RWPE2 (cell line): ENCODE measurements around the gene RERE.

Experiments used
- ATAC-seq: fragments of 200-7000 bp; cut with Tn5 transposase; 3 replicates; pipeline ENCODE4 v1.9.1; 2021; ENCODE audit warnings: low read depth
- DNase-seq: peaks from one replicate; pipeline ENCODE4 v3.0.0-alpha.2; 2020; ENCODE audit warnings: low spot score
- H3K27ac ChIP-seq: fragments of 450-650 bp; 2 replicates; pipeline ENCODE4 v1.5.1; 2017; ENCODE audit warnings: mild to moderate bottlenecking; ENCODE audit not compliant: poor library complexity, severe bottlenecking
- H3K27me3 ChIP-seq: fragments of 250-450 bp; sonication (Bioruptor Pico); 2 replicates; pipeline ENCODE4 v1.5.1; 2021; ENCODE audit warnings: mild to moderate bottlenecking, moderate library complexity; ENCODE audit not compliant: insufficient read depth, poor library complexity, severe bottlenecking
- H3K36me3 ChIP-seq: fragments of 250-450 bp; sonication (Bioruptor Pico); 2 replicates; pipeline ENCODE4 v1.5.1; 2020; ENCODE audit warnings: low read depth, mild to moderate bottlenecking, moderate library complexity
- H3K4me1 ChIP-seq: fragments of 250-450 bp; sonication (Bioruptor Pico); 2 replicates; pipeline ENCODE4 v1.5.1; 2021; ENCODE audit warnings: mild to moderate bottlenecking, moderate library complexity; ENCODE audit not compliant: insufficient read depth, poor library complexity, severe bottlenecking
- H3K4me3 ChIP-seq: fragments of 250-450 bp; sonication (Bioruptor Pico); 2 replicates; pipeline ENCODE4 v1.5.1; 2021; ENCODE audit warnings: mild to moderate bottlenecking, moderate library complexity; ENCODE audit not compliant: severe bottlenecking
- H3K9me3 ChIP-seq: fragments of 250-450 bp; sonication (Bioruptor Pico); 2 replicates; pipeline ENCODE4 v1.5.1; 2021; ENCODE audit warnings: mild to moderate bottlenecking, moderate library complexity; ENCODE audit not compliant: severe bottlenecking
- TF ChIP-seq, protein P1 (sequence below): fragments of 450-650 bp; IDR thresholded peaks from one replicate; pipeline ENCODE4 v1.5.1; 2017; ENCODE audit warnings: mild to moderate bottlenecking, moderate library complexity; ENCODE audit not compliant: poor library complexity, severe bottlenecking

Gene RERE

GRCh38 chr1:8425781-8426161 is 391.7 kb downstream of the RERE start:
- peaks cover 6% of the 10 kb centered on the region; the same call in 1 of the 2 replicates for H3K36me3 ChIP-seq
- TF ChIP-seq, protein P1, sequence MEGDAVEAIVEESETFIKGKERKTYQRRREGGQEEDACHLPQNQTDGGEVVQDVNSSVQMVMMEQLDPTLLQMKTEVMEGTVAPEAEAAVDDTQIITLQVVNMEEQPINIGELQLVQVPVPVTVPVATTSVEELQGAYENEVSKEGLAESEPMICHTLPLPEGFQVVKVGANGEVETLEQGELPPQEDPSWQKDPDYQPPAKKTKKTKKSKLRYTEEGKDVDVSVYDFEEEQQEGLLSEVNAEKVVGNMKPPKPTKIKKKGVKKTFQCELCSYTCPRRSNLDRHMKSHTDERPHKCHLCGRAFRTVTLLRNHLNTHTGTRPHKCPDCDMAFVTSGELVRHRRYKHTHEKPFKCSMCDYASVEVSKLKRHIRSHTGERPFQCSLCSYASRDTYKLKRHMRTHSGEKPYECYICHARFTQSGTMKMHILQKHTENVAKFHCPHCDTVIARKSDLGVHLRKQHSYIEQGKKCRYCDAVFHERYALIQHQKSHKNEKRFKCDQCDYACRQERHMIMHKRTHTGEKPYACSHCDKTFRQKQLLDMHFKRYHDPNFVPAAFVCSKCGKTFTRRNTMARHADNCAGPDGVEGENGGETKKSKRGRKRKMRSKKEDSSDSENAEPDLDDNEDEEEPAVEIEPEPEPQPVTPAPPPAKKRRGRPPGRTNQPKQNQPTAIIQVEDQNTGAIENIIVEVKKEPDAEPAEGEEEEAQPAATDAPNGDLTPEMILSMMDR: no peak
- H3K27ac ChIP-seq: no peak overlapping the region
- no peaks in the 10 kb centered on the region for H3K9me3 ChIP-seq
- H3K4me3 ChIP-seq: no peak overlapping the region
- H3K4me1 ChIP-seq: peaks cover 5% of the 10 kb centered on the region
- ATAC-seq: no peak
- no peak for DNase-seq
- no peaks in the 10 kb centered on the region for H3K27me3 ChIP-seq

DNA sequence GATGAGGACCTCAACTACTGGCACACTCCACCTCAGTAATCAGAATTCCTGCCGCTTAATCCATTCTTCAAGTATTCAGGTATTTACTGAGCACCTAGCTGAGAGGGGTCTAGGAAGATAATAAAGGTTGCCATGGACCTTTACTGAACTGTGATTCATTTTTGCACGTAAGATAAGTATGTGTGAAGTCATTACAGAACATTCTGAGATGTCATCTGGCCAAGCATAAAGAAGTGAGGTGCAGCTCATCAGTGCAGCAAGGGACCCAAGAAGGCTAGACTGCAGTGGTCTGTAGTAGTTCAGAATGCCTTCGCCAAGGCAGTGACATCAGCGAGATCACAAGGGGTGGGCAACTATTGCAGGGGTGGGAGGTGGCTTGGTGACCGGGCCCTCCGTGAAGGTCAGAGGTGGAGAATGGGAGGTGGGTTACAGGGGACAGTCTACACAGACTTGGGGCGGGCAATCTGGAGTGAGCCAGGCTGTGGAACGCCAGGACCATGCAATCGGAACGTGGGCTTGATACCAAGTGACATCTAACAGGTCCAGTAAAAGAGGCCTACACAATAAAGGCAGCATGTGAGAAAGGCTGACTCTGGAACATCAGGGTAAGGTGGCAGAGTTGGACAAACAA is 392.2 kb downstream of the RERE start:
- Histone ChIP-seq H3K27me3 (no peaks in the 10 kb centered on the region), H3K36me3 (peaks cover 6% of the 10 kb centered on the region), H3K4me1 (peaks cover 5% of the 10 kb centered on the region), H3K9me3 (no peaks in the 10 kb centered on the region), H3K4me3 (no peak overlapping the region), H3K27ac (peak overlapping the region; percentile 89)
- TF ChIP-seq, protein P1: no peak
- no peak for ATAC-seq
- DNase-seq: no peak

DNA sequence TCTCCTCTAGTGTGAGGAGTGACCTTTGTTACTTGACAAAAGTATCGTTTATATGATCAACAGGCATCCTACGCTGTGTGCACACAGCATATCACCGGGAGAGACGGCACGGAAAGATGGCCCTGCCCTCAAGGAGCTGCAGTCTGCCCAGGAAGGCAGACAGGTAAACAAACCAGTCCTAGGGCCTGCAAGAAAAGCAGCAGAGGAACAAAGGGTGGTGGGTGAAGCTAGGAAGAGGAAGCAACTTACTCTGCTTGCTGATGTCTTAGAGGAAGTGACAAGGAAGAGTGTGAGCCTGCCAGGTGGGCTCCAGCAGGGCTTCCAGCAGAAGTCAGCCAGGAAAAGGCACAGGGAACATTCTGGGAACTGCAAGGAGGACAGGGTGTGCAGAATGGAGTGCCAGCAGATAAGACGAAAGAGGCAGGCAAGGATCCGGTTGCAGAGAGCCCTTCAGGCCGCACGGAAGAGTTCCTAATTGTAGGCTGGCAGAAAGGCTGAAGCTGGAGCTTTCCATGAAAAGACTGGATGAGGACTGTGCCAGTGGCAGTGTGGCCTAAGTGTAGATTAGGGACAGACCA is 392.8 kb downstream of the RERE start:
- peaks cover 5% of the 10 kb centered on the region for H3K4me1 ChIP-seq
- TF ChIP-seq, protein P1: no peak
- peak overlapping the region; percentile 89 for H3K27ac ChIP-seq
- H3K27me3 ChIP-seq: no peaks in the 10 kb centered on the region
- no peaks in the 10 kb centered on the region for H3K9me3 ChIP-seq
- peaks cover 6% of the 10 kb centered on the region for H3K36me3 ChIP-seq
- DNase-seq: no peak
- H3K4me3 ChIP-seq: peak overlapping the region; percentile 87
- peak; percentile 76 for ATAC-seq

DNA sequence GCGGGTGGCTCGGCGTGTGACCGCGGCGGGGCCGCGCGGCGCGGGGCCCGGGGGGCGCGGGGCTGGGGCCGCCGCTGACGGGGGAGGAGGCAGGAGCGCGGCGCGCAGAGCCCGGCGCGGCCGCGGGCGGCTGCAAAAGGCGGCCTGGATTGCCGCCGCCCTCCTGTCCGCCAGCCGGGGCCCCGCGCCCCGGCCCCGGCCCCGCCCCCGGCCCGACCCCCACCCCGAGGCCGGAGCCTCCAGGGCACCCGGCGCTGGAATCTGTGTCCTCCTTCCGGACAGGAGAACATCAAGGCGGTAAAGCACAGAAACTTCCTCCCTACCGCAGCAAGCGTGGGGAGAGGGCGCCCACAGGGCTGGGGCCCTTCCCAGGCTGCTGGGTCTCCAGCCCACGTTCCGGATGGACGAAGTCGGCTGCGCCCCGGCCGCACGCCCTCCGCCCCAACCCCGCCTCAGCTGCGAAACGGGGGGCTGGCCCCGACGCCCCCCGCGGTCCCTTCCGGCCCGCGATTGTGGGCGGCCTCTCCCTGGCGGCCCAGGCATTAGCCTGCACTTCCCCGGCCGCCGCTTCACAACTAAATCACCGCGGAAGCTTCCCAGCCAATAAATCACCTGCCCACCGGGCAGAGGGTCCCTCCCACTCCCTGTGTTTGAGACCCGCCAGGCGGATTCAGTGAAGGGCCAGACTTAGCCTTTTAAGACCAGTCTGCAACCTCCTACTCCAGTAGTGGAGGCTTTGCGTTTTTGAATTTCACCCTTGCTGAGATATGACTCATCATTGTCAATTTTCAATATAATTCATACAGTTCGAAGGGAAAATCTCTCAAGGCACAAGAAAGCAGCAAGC is 393.5 kb downstream of the RERE start:
- Histone ChIP-seq H3K27ac (peak overlapping the region; percentile 89), H3K36me3 (peaks cover 6% of the 10 kb centered on the region), H3K27me3 (no peaks in the 10 kb centered on the region), H3K4me3 (peak overlapping the region; percentile 87), H3K9me3 (no peaks in the 10 kb centered on the region), H3K4me1 (peaks cover 5% of the 10 kb centered on the region)
- no peak for DNase-seq
- peak; percentile 62 for ATAC-seq
- TF ChIP-seq, protein P1: no peak
